Psoas muscle (tissue), 8 donors: ENCODE results near the gene C1orf198. TPM values are rescaled to one million over a fixed set of nuclear protein-coding genes. Genes with fewer than 3 reads are reported as not detected.
A peak's percentile ranks its signal among the peaks of the same experiment; 100 is the strongest.

Experiments
- ATAC-seq, 4 donors: fragments of 200-7000 bp; cut with Tn5 transposase; one replicate each; pipeline ENCODE4 v1.9.1; 2020; ENCODE audit warnings: moderate library complexity in 3 of 4, mild to moderate bottlenecking in 2 of 4
- DNase-seq, 2 donors: peaks; one replicate each; pipeline ENCODE4 v3.0.0-alpha.2; 2020
- H3K27ac ChIP-seq: fragments of 200-600 bp; one replicate; pipeline ENCODE4 v1.8.0; 2022
- H3K27me3 ChIP-seq, 3 donors: fragments of 200-600 bp in 1 of 3; one replicate each; pipeline versions ENCODE4 v1.6.1 to v1.8.0; 2013 to 2022; ENCODE audit warnings: low read length in 2 of 3, mild to moderate bottlenecking in 2 of 3, moderate library complexity in 1 of 3; ENCODE audit not compliant: insufficient read depth in 3 of 3
- H3K36me3 ChIP-seq, 2 donors: fragments of 200-600 bp in 1 of 2; one replicate each; pipeline versions ENCODE4 v1.6.1 to v1.8.0; 2013 to 2022; ENCODE audit warnings: low read depth in 1 of 2, mild to moderate bottlenecking in 1 of 2, moderate library complexity in 1 of 2; ENCODE audit not compliant: insufficient read depth in 1 of 2
- H3K4me1 ChIP-seq: fragments of 200-600 bp; one replicate; pipeline ENCODE4 v1.8.0; 2022
- H3K4me3 ChIP-seq: fragments of 200-600 bp; one replicate; pipeline ENCODE4 v1.8.0; 2022; ENCODE audit warnings: mild to moderate bottlenecking
- H3K9me3 ChIP-seq: fragments of 200-600 bp; one replicate; pipeline ENCODE4 v1.8.0; 2022
- CTCF ChIP-seq: fragments of 200-600 bp; IDR thresholded peaks from one replicate; pipeline ENCODE4 v1.8.0; 2022; ENCODE audit warnings: antibody characterized with exemption
- WGBS, 3 donors: extraction: QIAGEN DNeasy Blood & Tissue Kit; methylation state at CpG; one replicate each; pipeline versions ENCODE4 v1.1.6 to v1.1.7; 2013; 5-methylcytosine and 5-hydroxymethylcytosine counted together
- intact Hi-C, 2 donors: fragments of 100-400 bp; cut with DNase I; formaldehyde crosslinking; loops; one replicate each; pipeline versions ENCODE4 v1.11.0 to v1.14.2; 2022
- polyA plus RNA-seq, 3 donors: library from polyadenylated mRNA; stranded (reverse); fragments of 200-250 nt; gene quantifications; one replicate each; pipeline ENCODE4 v1.2.3, GENCODE V29; 2013
- total RNA-seq, 4 donors: library from RNA; stranded (reverse); fragmentation: NEBNext Ultra II Directional in 2 of 4; extraction: Animal tissue kit (Norgen Biotek cat#: 25700) in 2 of 4; gene quantifications; one replicate each; pipeline versions ENCODE4 v1.2.1 to v1.2.4, GENCODE V29; 2021 to 2023
- donor health status: healthy with polysubstance abuse.
- donor health status: DM: no; HTN: no; CAD: no; lungs with moderate emphysema.
- donor health status: Bipolar disorder and iron deficiency.
- donor health status: healthy.
- donor health status: DM: yes; HTN: yes; CAD: no.
- donor health status: DM: no; HTN: no; CAD: no.
- donor health status: DM: no; HTN: no; CAD: no.
- donor health status: DM: yes; HTN: yes; CAD: no.

Gene C1orf198
- total and polyA plus RNA-seq, 7 donors, result 32.0 to 122 (median 81.8) TPM

- Histone ChIP-seq H3K27me3 (no peaks in the 10 kb centered on the region), H3K36me3 (peaks cover 0 to 5% of the 10 kb centered on the region in 2 donors), H3K9me3 (no peaks in the 10 kb centered on the region), H3K27ac (no peak overlapping the region), H3K4me1 (no peaks in the 10 kb centered on the region), H3K4me3 (no peak overlapping the region)
- no peak for ATAC-seq
- DNase-seq, result no peak
- TF ChIP-seq CTCF, result no peak
- WGBS, 3 donors, result 75 to 98% (median 77%) methylated on average over 3 of the region's 3 CpGs
- intact Hi-C loops, result no loop called here
Observed at GRCh38 chr1:230833511-230833910, 34.8 kb downstream of the C1orf198 start.

DNA sequence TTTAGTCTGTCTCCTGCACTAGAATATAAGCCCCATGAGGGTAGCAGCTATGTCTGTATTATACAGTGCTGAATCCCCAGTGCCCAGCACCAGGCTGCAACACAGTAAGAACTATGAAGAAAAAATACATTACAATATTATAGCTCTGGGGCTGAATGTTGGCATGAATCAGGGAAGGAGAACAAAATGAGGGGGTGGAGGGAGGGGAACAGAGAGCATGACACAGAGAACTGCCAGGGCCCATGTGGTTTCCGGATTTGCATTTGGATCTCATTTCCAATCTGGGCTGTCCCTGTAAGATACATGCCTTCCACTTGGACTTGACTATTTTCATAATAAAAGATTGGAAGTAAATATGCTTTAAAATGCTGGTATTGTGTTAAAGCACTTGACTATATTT lies 35.8 kb downstream of the C1orf198 start:
- Histone ChIP-seq H3K9me3 (no peaks in the 10 kb centered on the region), H3K27ac (no peak overlapping the region), H3K27me3 (no peaks in the 10 kb centered on the region), H3K4me3 (no peak overlapping the region), H3K36me3 (no peaks in the 10 kb centered on the region), H3K4me1 (peaks cover 4% of the 10 kb centered on the region)
- no peak for TF ChIP-seq CTCF
- no peak for ATAC-seq
- DNase-seq, result no peak
- intact Hi-C loops, result no loop called here
- WGBS, 3 donors, result 29 to 65% (median 41%) methylated on average over 1 of the region's 1 CpG

- TF ChIP-seq CTCF, result no peak
- Histone ChIP-seq H3K4me3 (no peak overlapping the region), H3K27me3 (no peaks in the 10 kb centered on the region), H3K27ac (no peak overlapping the region), H3K4me1 (peaks cover 11% of the 10 kb centered on the region), H3K36me3 (no peaks in the 10 kb centered on the region), H3K9me3 (no peaks in the 10 kb centered on the region)
- ATAC-seq (no peak), DNase-seq (no peak)
- intact Hi-C loops, result no loop called here
- WGBS, 3 donors, result 67 to 80% (median 78%) methylated on average over 1 of the region's 1 CpG
Observed at GRCh38 chr1:230831771-230832170, 36.5 kb downstream of the C1orf198 start.

- H3K9me3 ChIP-seq, result no peaks in the 10 kb centered on the region
- 91 to 95% (median 94%) methylated on average over 4 of the region's 4 CpGs for WGBS, 3 donors
- H3K27me3 ChIP-seq, result no peaks in the 10 kb centered on the region
- DNase-seq, result no peak
- H3K27ac ChIP-seq, result peak overlapping the region; percentile 6
- no peak for ATAC-seq
- no peak overlapping the region for H3K4me3 ChIP-seq
- intact Hi-C loops, result no loop called here
- H3K4me1 ChIP-seq, result peaks cover 43% of the 10 kb centered on the region
- no peaks in the 10 kb centered on the region for H3K36me3 ChIP-seq
- TF ChIP-seq CTCF, result no peak
Observed at GRCh38 chr1:230828421-230828820, 39.9 kb downstream of the C1orf198 start.

- Histone ChIP-seq H3K27me3 (no peaks in the 10 kb centered on the region), H3K9me3 (no peaks in the 10 kb centered on the region), H3K4me1 (peaks cover 49% of the 10 kb centered on the region), H3K36me3 (no peaks in the 10 kb centered on the region), H3K4me3 (no peak overlapping the region), H3K27ac (peak overlapping the region; percentile 6)
- intact Hi-C loops, result no loop called here
- ATAC-seq, result no peak
- no peak for DNase-seq
- 52 to 78% (median 60%) methylated on average over 5 of the region's 5 CpGs for WGBS, 3 donors
- TF ChIP-seq CTCF, result no peak
Observed at GRCh38 chr1:230827801-230828200, 40.5 kb downstream of the C1orf198 start.
